A549 (cell line): ENCODE measurements around the gene JPH2. TPM values are rescaled to one million over a fixed set of nuclear protein-coding genes. Genes with fewer than 3 reads are reported as not detected.

Experiments
- ATAC-seq, 2 experiments: fragments of 200-7000 bp in 1 of 2; fragments of >200 bp in 1 of 2; cut with Nextera tagmentation in 1 of 2; cut with Tn5 transposase in 1 of 2; 3 replicates each; pipeline versions ENCODE4 v1.8.0 to v1.9.1; 2018 to 2020; ENCODE audit warnings: mild to moderate bottlenecking in 1 of 2, moderate library complexity in 1 of 2
- CTCF ChIA-PET: fragments of 300-600 bp; sonication (Branson Sonifier 250); formaldehyde crosslinking; extraction: SDS; loops from one replicate; lab custom pipeline; 2021; ENCODE audit warnings: antibody characterized with exemption, inconsistent platforms; lab: Yijun Ruan, JAX
- POLR2A ChIA-PET: fragments of 350-600 bp; formaldehyde crosslinking; extraction: SDS; loops from one replicate; lab custom pipeline; 2021; ENCODE audit warnings: antibody characterized with exemption, inconsistent platforms; lab: Yijun Ruan, JAX
- DNase-seq, 2 experiments: peaks; one replicate each; pipeline versions ENCODE4 v3.0.0 to v3.0.0-alpha.2; 2011 to 2016; ENCODE audit warnings: low read depth in 1 of 2, low spot score in 1 of 2
- FAIRE-seq: peaks from 2 replicates; lab custom pipeline; 2011; peaks lifted over from hg19 to GRCh38; lab: Jason Lieb, UNC
- H3K27ac ChIP-seq, 2 experiments: fragments of >200 bp; sonication (Bioruptor Twin); formaldehyde crosslinking; 3 replicates each; pipeline ENCODE4 v1.5.1; 2016 to 2017
- H3K4me1 ChIP-seq: fragments of >200 bp; sonication (Bioruptor Twin); formaldehyde crosslinking; 3 replicates; pipeline ENCODE4 v1.6.1; 2016
- H3K4me2 ChIP-seq: fragments of >200 bp; sonication (Bioruptor Twin); formaldehyde crosslinking; 3 replicates; pipeline ENCODE4 v1.6.1; 2016
- H3K4me3 ChIP-seq: fragments of >200 bp; sonication (Bioruptor Twin); formaldehyde crosslinking; 3 replicates; pipeline ENCODE4 v1.5.1; 2016
- H3K9me3 ChIP-seq: fragments of >200 bp; sonication (Bioruptor Twin); formaldehyde crosslinking; 3 replicates; pipeline ENCODE4 v1.6.1; 2016
- BHLHE40 ChIP-seq: IDR thresholded peaks from 2 replicates; pipeline ENCODE4 v1.6.1; 2012; ENCODE audit warnings: low read depth, low read length, inconsistent platforms
- CTCF ChIP-seq: fragments of >200 bp; sonication (Bioruptor Twin); formaldehyde crosslinking; IDR thresholded peaks from 3 replicates; pipeline ENCODE4 v1.5.1; 2016
- E2F6 ChIP-seq: IDR thresholded peaks from 2 replicates; pipeline ENCODE4 v1.6.1; 2012; ENCODE audit warnings: low read depth, borderline replicate concordance
- EHF ChIP-seq: fragments of 250-450 bp; sonication (Bioruptor Pico); IDR thresholded peaks from 2 replicates; pipeline ENCODE4 v1.5.0; 2020; ENCODE audit warnings: mild to moderate bottlenecking
- FOSL2 ChIP-seq, 2 experiments: fragments of 450-650 bp in 1 of 2; fragments of >200 bp in 1 of 2; sonication (Bioruptor Twin) in 1 of 2; formaldehyde crosslinking; IDR thresholded peaks; 2 replicates each; pipeline versions ENCODE4 v1.5.0 to v1.6.1; 2016 to 2020; ENCODE audit warnings: mild to moderate bottlenecking in 1 of 2, moderate library complexity in 1 of 2
- FOXS1 ChIP-seq: fragments of 250-450 bp; sonication (Bioruptor Pico); IDR thresholded peaks from 2 replicates; pipeline ENCODE4 v1.5.0; 2020; ENCODE audit warnings: mild to moderate bottlenecking, moderate library complexity
- GATA3 ChIP-seq: IDR thresholded peaks from 2 replicates; pipeline ENCODE4 v1.6.1; 2012; ENCODE audit warnings: borderline replicate concordance
- HOXA7 ChIP-seq: fragments of 250-450 bp; sonication (Bioruptor Pico); IDR thresholded peaks from 2 replicates; pipeline ENCODE4 v1.5.0; 2020; ENCODE audit warnings: mild to moderate bottlenecking, moderate library complexity
- HOXB13 ChIP-seq: fragments of 250-450 bp; sonication (Bioruptor Pico); IDR thresholded peaks from 2 replicates; pipeline ENCODE4 v1.5.0; 2020; ENCODE audit warnings: low read depth, mild to moderate bottlenecking, moderate library complexity
- JUNB ChIP-seq: fragments of >200 bp; sonication (Bioruptor Twin); formaldehyde crosslinking; IDR thresholded peaks from 2 replicates; pipeline ENCODE4 v1.6.1; 2016
- KDM1A ChIP-seq: fragments of 200-600 bp; sonication (generic); IDR thresholded peaks from 2 replicates; pipeline ENCODE4 v1.6.1; 2016; ENCODE audit warnings: low read depth, mild to moderate bottlenecking
- MAFK ChIP-seq: fragments of 450-650 bp; IDR thresholded peaks from 2 replicates; pipeline ENCODE4 v1.6.1; 2014; ENCODE audit not compliant: partially characterized antibody
- MAZ ChIP-seq: fragments of 150-350 bp; IDR thresholded peaks from 2 replicates; pipeline ENCODE4 v1.6.1; 2014; ENCODE audit warnings: antibody characterized with exemption, low read depth, low read length, borderline replicate concordance
- NPAS2 ChIP-seq: fragments of 250-450 bp; sonication (Bioruptor Pico); IDR thresholded peaks from 2 replicates; pipeline ENCODE4 v1.8.0; 2022; ENCODE audit warnings: mild to moderate bottlenecking, moderate library complexity, borderline replicate concordance
- PHF8 ChIP-seq: fragments of 200-600 bp; sonication (generic); IDR thresholded peaks from 2 replicates; pipeline ENCODE4 v1.6.1; 2016; ENCODE audit warnings: low read depth, mild to moderate bottlenecking, antibody characterized with exemption, moderate library complexity, borderline replicate concordance
- POLR2A ChIP-seq: IDR thresholded peaks from 2 replicates; pipeline ENCODE4 v1.6.1; 2012; ENCODE audit warnings: mild to moderate bottlenecking, low read length
- SREBF2 ChIP-seq: fragments of 450-650 bp; IDR thresholded peaks from 2 replicates; pipeline ENCODE4 v1.6.1; 2014; ENCODE audit warnings: mild to moderate bottlenecking, moderate library complexity
- TFCP2L1 ChIP-seq: fragments of 250-450 bp; sonication (Bioruptor Pico); IDR thresholded peaks from 2 replicates; pipeline ENCODE4 v1.5.0; 2021; ENCODE audit warnings: mild to moderate bottlenecking
- TP53 ChIP-seq: fragments of 250-450 bp; sonication (Bioruptor Pico); IDR thresholded peaks from 2 replicates; pipeline ENCODE4 v1.5.0; 2021; ENCODE audit warnings: mild to moderate bottlenecking, moderate library complexity
- ZNF302 ChIP-seq: fragments of 250-450 bp; sonication (Bioruptor Pico); IDR thresholded peaks from 2 replicates; pipeline ENCODE4 v1.9.0; 2021; ENCODE audit warnings: inconsistent platforms, mild to moderate bottlenecking, moderate library complexity
- WGBS: methylation state at CpG from one replicate; pipeline ENCODE4 v1.1.6; 2017; ENCODE audit errors: missing lambda C conversion rate; 5-methylcytosine and 5-hydroxymethylcytosine counted together
- polyA plus RNA-seq, 4 experiments: library from polyadenylated mRNA; depleted of rRNA in 3 of 4; stranded (reverse); fragments of >200 nt; fragmentation: RNase III in 1 of 4; extraction: RNeasy Plus Mini Kit Qiagen cat#74134 plus additional on column Dnase treatment in 1 of 4; gene quantifications; 2 replicates in 3 of 4; 3 replicates in 1 of 4; pipeline ENCODE4 v1.2.3, GENCODE V29; 2011 to 2017

The JPH2 gene
- polyA plus RNA-seq, 2 of the 4 experiments (the other 2 are of a cell fraction): 0.83 to 3.3 TPM

GRCh38 chr20:44154521-44155001, 32.4 kb downstream of the JPH2 start (continued):
- TF ChIP-seq CTCF: no peak
- no peak for TF ChIP-seq ZNF302

GRCh38 chr20:44153636-44154043, 33.3 kb downstream of the JPH2 start:
- Histone ChIP-seq H3K27ac (no peak overlapping the region), H3K4me1 (0 out of 3 replicates have a peak, but pooled peaks cover 3% of the 10 kb centered on the region), H3K4me3 (no peak overlapping the region), H3K4me2 (no peak overlapping the region), H3K9me3 (0 out of 3 replicates have a peak, but pooled peaks cover 2% of the 10 kb centered on the region)
- FAIRE-seq: no peak
- peak in 1 of 2 experiments; percentile 56; a peak in 2 of 6 replicates for ATAC-seq
- 77% methylated on average over 6 of the region's 6 CpGs for WGBS
- CTCF ChIA-PET: interaction anchor here (1.3 to 3.9 kb wide), 6 partner anchors 8 to 64 kb away, joined by 3 to 17 read pairs (median 6); no protein-coding TSS in a partner anchor
- DNase-seq: no peak
- POLR2A ChIA-PET: no interaction called here
- TF ChIP-seq EHF (CRISPR knock-in tag) (no peak), MAFK (no peak), FOSL2 (IDR thresholded peaks at IDR 0.05) (no peak), FOSL2 (CRISPR knock-in tag; IDR thresholded peaks at IDR 0.05) (no peak), E2F6 (no peak), NPAS2 (no peak), PHF8 (no peak), BHLHE40 (no peak), FOXS1 (no peak), POLR2A (no peak), SREBF2 (no peak), TP53 (no peak), HOXB13 (no peak), MAZ (no peak), HOXA7 (no peak), KDM1A (no peak), JUNB (no peak)

- TF ChIP-seq GATA3 (no peak), TFCP2L1 (CRISPR knock-in tag) (no peak), FOSL2 (IDR thresholded peaks at IDR 0.05) (no peak), FOSL2 (CRISPR knock-in tag; IDR thresholded peaks at IDR 0.05) (0 out of 2 replicates have a peak, but pooled peaks have one; percentile 12)
- CTCF ChIA-PET: interaction anchor here (0.6 to 3.9 kb wide), 5 partner anchors 10 to 784 kb away, joined by 3 to 17 read pairs (median 5); no protein-coding TSS in a partner anchor
- H3K4me1 ChIP-seq: 0 out of 3 replicates have a peak, but pooled peaks cover 3% of the 10 kb centered on the region
- no peak for DNase-seq
- H3K27ac ChIP-seq: no peak overlapping the region
- H3K4me3 ChIP-seq: no peak overlapping the region
- H3K4me2 ChIP-seq: no peak overlapping the region
- no peak for FAIRE-seq
- WGBS: 77% methylated on average over 14 of the region's 14 CpGs
- POLR2A ChIA-PET: no interaction called here
- no peak for ATAC-seq
- 0 out of 3 replicates have a peak, but pooled peaks cover 2% of the 10 kb centered on the region for H3K9me3 ChIP-seq
Measured at GRCh38 chr20:44151621-44152416, 35.2 kb downstream of the JPH2 start.
